HEK293T (cell line): ENCODE data around the gene OR2H1.

ENCODE experiments used
- ARNT ChIP-seq: fragments of 450-650 bp; IDR thresholded peaks from 2 replicates; pipeline ENCODE4 v1.6.1; 2017; ENCODE audit warnings: mild to moderate bottlenecking
- BHLHE40 ChIP-seq: fragments of 450-650 bp; IDR thresholded peaks from 2 replicates; pipeline ENCODE4 v1.6.1; 2016; ENCODE audit warnings: mild to moderate bottlenecking, moderate library complexity, borderline replicate concordance
- CTBP1 ChIP-seq: fragments of 450-650 bp; IDR thresholded peaks from 2 replicates; pipeline ENCODE4 v1.6.1; 2016; ENCODE audit warnings: borderline replicate concordance
- ELF4 ChIP-seq: fragments of 450-650 bp; IDR thresholded peaks from 2 replicates; pipeline ENCODE4 v1.6.1; 2017; ENCODE audit warnings: antibody characterized with exemption
- FOXA1 ChIP-seq: fragments of 450-650 bp; IDR thresholded peaks from 2 replicates; pipeline ENCODE4 v1.6.1; 2016; ENCODE audit warnings: mild to moderate bottlenecking
- FOXK2 ChIP-seq: fragments of 450-650 bp; IDR thresholded peaks from 2 replicates; pipeline ENCODE4 v1.6.1; 2016; ENCODE audit warnings: mild to moderate bottlenecking
- FOXM1 ChIP-seq: fragments of 450-650 bp; IDR thresholded peaks from 2 replicates; pipeline ENCODE4 v1.6.1; 2017; ENCODE audit warnings: mild to moderate bottlenecking, borderline replicate concordance
- HDGF ChIP-seq: fragments of 450-650 bp; IDR thresholded peaks from 2 replicates; pipeline ENCODE4 v1.6.1; 2017; ENCODE audit warnings: antibody characterized with exemption, borderline replicate concordance
- NFRKB ChIP-seq: fragments of 450-650 bp; IDR thresholded peaks from 2 replicates; pipeline ENCODE4 v1.6.1; 2016; ENCODE audit warnings: mild to moderate bottlenecking, moderate library complexity
- SP1 ChIP-seq: fragments of 450-650 bp; IDR thresholded peaks from 2 replicates; pipeline ENCODE4 v1.6.1; 2017
- SUZ12 ChIP-seq: fragments of 450-650 bp; IDR thresholded peaks from 2 replicates; pipeline ENCODE4 v1.6.1; 2016; ENCODE audit warnings: mild to moderate bottlenecking
- TARDBP ChIP-seq: fragments of 450-650 bp; IDR thresholded peaks from 2 replicates; pipeline ENCODE4 v1.6.1; 2016
- ZNF384 ChIP-seq: fragments of 450-650 bp; IDR thresholded peaks from 2 replicates; pipeline ENCODE4 v1.6.1; 2016

- TF ChIP-seq FOXM1 = no peak
- TF ChIP-seq BHLHE40 = no peak
- no peak for TF ChIP-seq FOXK2
- TF ChIP-seq SUZ12 = no peak
- no peak for TF ChIP-seq FOXA1
- no peak for TF ChIP-seq SP1
- no peak for TF ChIP-seq HDGF
- no peak for TF ChIP-seq ELF4
- TF ChIP-seq TARDBP = no peak
- no peak for TF ChIP-seq CTBP1
- no peak for TF ChIP-seq ZNF384
- no peak for TF ChIP-seq NFRKB
- TF ChIP-seq ARNT = no peak
Observed at GRCh38 chr6:29465279-29465678, 8.3 kb downstream of the OR2H1 start.
